H1 (cell line): ENCODE measurements around the gene GADD45A. TPM values are rescaled to one million over a fixed set of nuclear protein-coding genes. Genes with fewer than 3 reads are reported as not detected.

Experiments used
- EP300 ChIP-seq, 2 experiments: IDR thresholded peaks; 1 replicate in 1 of 2; 2 replicates in 1 of 2; pipeline ENCODE4 v1.6.1; 2011 to 2012; ENCODE audit warnings: low read depth in 2 of 2, low read length in 2 of 2, mild to moderate bottlenecking in 2 of 2, borderline replicate concordance in 1 of 2, inconsistent platforms in 1 of 2, moderate library complexity in 1 of 2
- NRF1 ChIP-seq: IDR thresholded peaks from 2 replicates; pipeline ENCODE4 v1.6.1; 2011; ENCODE audit warnings: mild to moderate bottlenecking, low read depth, low read length, improper control_type of control experiment
- polyA plus RNA-seq, 7 experiments: library from polyadenylated mRNA; depleted of rRNA in 3 of 7; stranded (reverse) in 5 of 7; unstranded in 2 of 7; fragments of >200 nt in 5 of 7; fragments of 200-250 nt in 2 of 7; gene quantifications; 1 replicate in 5 of 7; 2 replicates in 1 of 7; 4 replicates in 1 of 7; pipeline versions ENCODE4 v1.2.1 to v1.2.3, GENCODE V29; 2011 to 2013; ENCODE audit warnings: missing spikeins in 2 of 7, mixed read lengths in 2 of 7
- total RNA-seq: library from RNA; stranded (reverse); fragmentation: NEBNext Ultra II Directional; extraction: Animal tissue kit (Norgen Biotek cat#: 25700); gene quantifications from 2 replicates; pipeline ENCODE4 v1.2.1, GENCODE V29; 2021
- TF ChIP-seq, protein P1 (sequence below): IDR thresholded peaks from 2 replicates; pipeline ENCODE4 v1.6.1; 2012; ENCODE audit warnings: inconsistent platforms

The GADD45A gene
- total and polyA plus RNA-seq, 2 of the 8 experiments (the other 6 are each of a cell fraction or from before 2014, with no cell fraction given), result 7.6 to 15.6 TPM

DNA sequence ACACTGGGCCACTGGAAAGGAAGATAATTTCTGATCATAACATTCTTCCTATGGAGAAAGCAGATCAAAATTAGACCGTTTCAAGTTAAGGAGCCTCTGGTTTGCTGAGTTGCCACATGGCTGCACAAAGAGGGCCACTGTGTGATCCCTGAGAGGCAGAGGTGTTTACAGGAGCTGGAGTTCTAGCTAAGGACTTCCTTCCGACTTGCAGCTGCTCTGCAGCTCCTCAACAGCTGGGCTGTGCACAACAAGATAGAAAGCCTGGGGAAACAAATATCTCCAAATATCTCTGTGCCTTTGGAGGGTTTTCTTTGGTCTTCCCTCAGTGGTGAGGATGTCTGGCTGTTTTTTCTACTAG, 26.8 kb downstream of the GADD45A start (continued):
- TF ChIP-seq, protein P1, sequence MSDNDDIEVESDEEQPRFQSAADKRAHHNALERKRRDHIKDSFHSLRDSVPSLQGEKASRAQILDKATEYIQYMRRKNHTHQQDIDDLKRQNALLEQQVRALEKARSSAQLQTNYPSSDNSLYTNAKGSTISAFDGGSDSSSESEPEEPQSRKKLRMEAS, result no peak
- TF ChIP-seq EP300 (IDR thresholded peaks at IDR 0.05; ENCODE audit: borderline replicate concordance in 1 of 2, low read depth in 2 of 2, low read length in 2 of 2) (no peak), NRF1 (no peak)
- TF ChIP-seq, all 59 proteins: peak for 0
